CD4-positive, alpha-beta T cell treated with Interleukin-15 for 4 hours (primary cell): Measurements from ENCODE around the gene CCT8L2.
"Not testable (repeated sequence)": the region's sequence is repeated elsewhere in the genome, so short reads cannot be mapped to it uniquely, and the experiment has no call there.

Source experiments
- DNase-seq: peaks from one replicate; pipeline ENCODE4 v3.0.0-alpha.2; 2020; ENCODE audit warnings: low spot score

Gene CCT8L2

GRCh38 chr22:16595251-16595650, 2.6 kb upstream of the CCT8L2 start:
- DNase-seq: not testable (repeated sequence)

GRCh38 chr22:16594026-16594425, 1.4 kb upstream of the CCT8L2 start:
- DNase-seq: no peak

GRCh38 chr22:16592231-16592630, 379 bp downstream of the CCT8L2 start:
- not testable (repeated sequence) for DNase-seq

- DNase-seq: not testable (repeated sequence)
Observed at GRCh38 chr22:16591136-16591535, 1.5 kb downstream of the CCT8L2 start.

GRCh38 chr22:16586991-16587390, 5.6 kb downstream of the CCT8L2 start:
- DNase-seq: no peak

- DNase-seq: no peak
Observed at GRCh38 chr22:16586170-16586569, 6.4 kb downstream of the CCT8L2 start.

GRCh38 chr22:16580872-16581271, 11.7 kb downstream of the CCT8L2 start:
- DNase-seq: not testable (repeated sequence)

- DNase-seq: not testable (repeated sequence)
Observed at GRCh38 chr22:16569240-16569834, 23.3 kb downstream of the CCT8L2 start.

- no peak for DNase-seq
Observed at GRCh38 chr22:16568425-16568758, 24.2 kb downstream of the CCT8L2 start.

GRCh38 chr22:16567617-16568424, 24.8 kb downstream of the CCT8L2 start:
- not testable (repeated sequence) for DNase-seq

- not testable (repeated sequence) for DNase-seq
Observed at GRCh38 chr22:16566421-16567151, 26.0 kb downstream of the CCT8L2 start.

- DNase-seq: not testable (repeated sequence)
Observed at GRCh38 chr22:16565585-16566420, 26.8 kb downstream of the CCT8L2 start.

GRCh38 chr22:16564837-16565584, 27.6 kb downstream of the CCT8L2 start:
- DNase-seq: not testable (repeated sequence)

GRCh38 chr22:16563555-16564520, 28.8 kb downstream of the CCT8L2 start:
- no peak for DNase-seq

- no peak for DNase-seq
Observed at GRCh38 chr22:16562711-16563554, 29.7 kb downstream of the CCT8L2 start.

- DNase-seq: not testable (repeated sequence)
Observed at GRCh38 chr22:16561093-16561658, 31.4 kb downstream of the CCT8L2 start.

- DNase-seq: not testable (repeated sequence)
Observed at GRCh38 chr22:16560651-16561050, 32.0 kb downstream of the CCT8L2 start.

GRCh38 chr22:16559996-16560395, 32.6 kb downstream of the CCT8L2 start:
- not testable (repeated sequence) for DNase-seq
